ENCODE results near the gene POR.
"Not testable (repeated sequence)": the region's sequence is repeated elsewhere in the genome, so short reads cannot be mapped to it uniquely, and the experiment has no call there.

The POR gene

GRCh38 chr7:75892634-75893272, 22.2 kb upstream of the POR start:
- H3K4me1 ChIP-seq (ENCODE audit: insufficient read depth, low read length) = no peaks in the 10 kb centered on the region
- no peaks in the 10 kb centered on the region for H3K9me3 ChIP-seq (ENCODE audit: control insufficient read depth, insufficient read depth, low read length)
- no peak overlapping the region for H3K9ac ChIP-seq (ENCODE audit: low read depth, low read length)
- no peaks in the 10 kb centered on the region for H3K36me3 ChIP-seq (ENCODE audit: insufficient read depth, low read length)

- Histone ChIP-seq H3K9ac (ENCODE audit: low read depth, low read length) (no peak overlapping the region), H3K4me1 (ENCODE audit: insufficient read depth, low read length) (no peaks in the 10 kb centered on the region), H3K9me3 (ENCODE audit: control insufficient read depth, insufficient read depth, low read length) (no peaks in the 10 kb centered on the region), H3K36me3 (ENCODE audit: insufficient read depth, low read length) (no peaks in the 10 kb centered on the region)
Observed at GRCh38 chr7:75896803-75897327, 18.1 kb upstream of the POR start.

DNA sequence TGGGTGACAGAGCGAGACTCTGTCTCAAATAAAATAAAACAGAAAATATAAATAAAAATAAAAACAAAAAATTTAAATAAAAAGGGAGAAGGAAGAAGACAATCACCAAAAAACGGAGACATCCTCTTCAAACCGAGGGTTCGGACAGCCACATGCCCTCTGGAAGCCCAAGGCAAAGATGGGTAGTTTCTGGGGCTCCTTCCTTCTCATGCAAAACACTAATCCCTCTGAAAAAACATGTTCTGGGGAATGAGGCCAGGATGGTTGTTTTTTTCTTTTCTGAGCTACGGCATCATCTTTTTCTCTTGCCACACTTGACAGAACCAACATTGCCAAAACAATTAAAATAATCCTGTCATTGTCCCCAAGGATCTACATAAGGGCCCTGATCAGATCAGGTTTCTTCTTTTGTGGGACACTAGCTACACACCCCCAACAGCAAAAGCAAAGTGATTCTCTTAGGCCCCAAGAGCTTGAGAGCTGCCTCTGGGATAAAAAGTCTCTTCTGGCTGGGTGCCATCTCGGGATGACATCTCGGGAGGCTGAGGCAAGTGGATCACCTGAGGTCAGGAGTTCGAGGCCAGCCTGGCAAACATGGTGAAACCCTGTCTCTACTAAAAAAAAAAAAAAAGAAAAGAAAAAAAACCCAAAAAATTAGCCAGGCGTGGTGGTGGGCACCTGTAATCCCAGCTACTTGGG, 14.2 kb upstream of the POR start:
- H3K9me3 ChIP-seq (ENCODE audit: control insufficient read depth, insufficient read depth, low read length) = no peaks in the 10 kb centered on the region
- no peaks in the 10 kb centered on the region for H3K36me3 ChIP-seq (ENCODE audit: insufficient read depth, low read length)
- H3K9ac ChIP-seq (ENCODE audit: low read depth, low read length) = no peak overlapping the region
- peaks cover 2% of the 10 kb centered on the region; the same call in 1 of the 2 replicates for H3K4me1 ChIP-seq (ENCODE audit: insufficient read depth, low read length)

DNA sequence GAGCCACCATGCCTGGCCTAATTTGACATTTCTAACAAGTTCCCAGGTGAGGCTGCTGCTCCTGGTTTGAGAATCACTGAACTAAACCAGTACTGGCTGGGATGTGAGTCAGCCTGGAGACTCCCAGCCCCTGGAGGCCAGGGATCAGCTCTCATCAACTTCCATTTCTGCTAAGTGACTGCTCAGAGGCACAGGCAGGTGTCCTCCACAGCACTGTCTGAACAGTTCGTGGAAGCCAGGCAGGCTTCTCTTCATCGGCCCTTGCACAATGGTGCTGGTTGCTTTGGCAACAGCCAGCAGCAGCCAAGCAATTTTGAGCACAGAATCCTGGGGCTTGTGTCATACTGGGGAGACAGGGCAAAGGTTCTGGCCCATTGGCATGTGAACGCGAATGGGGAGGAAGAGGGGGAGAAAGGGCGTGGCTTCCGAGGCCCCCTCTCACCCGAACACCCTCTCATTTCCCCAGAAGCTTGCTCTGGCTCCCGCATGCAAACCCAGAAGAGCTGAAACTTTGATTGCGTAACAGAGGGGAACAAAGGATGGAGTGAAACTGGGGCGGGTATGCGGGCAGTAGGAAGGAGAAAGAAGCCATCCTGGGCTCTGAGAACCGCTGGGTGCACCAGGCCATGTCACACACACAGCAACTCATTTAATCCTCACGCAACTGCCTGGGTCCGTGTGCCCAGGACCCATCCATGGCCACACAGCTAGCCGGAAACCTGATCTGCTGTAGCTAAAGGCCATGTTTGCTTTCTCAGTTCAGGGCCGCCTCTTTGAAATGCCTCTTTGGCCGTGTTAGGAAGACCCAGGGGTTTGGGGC, 9.0 kb upstream of the POR start:
- Histone ChIP-seq H3K9me3 (ENCODE audit: control insufficient read depth, insufficient read depth, low read length) (no peaks in the 10 kb centered on the region), H3K9ac (ENCODE audit: low read depth, low read length) (no peak overlapping the region), H3K4me1 (ENCODE audit: insufficient read depth, low read length) (peaks cover 9% of the 10 kb centered on the region; the same call in 1 of the 2 replicates), H3K36me3 (ENCODE audit: insufficient read depth, low read length) (no peaks in the 10 kb centered on the region)

DNA sequence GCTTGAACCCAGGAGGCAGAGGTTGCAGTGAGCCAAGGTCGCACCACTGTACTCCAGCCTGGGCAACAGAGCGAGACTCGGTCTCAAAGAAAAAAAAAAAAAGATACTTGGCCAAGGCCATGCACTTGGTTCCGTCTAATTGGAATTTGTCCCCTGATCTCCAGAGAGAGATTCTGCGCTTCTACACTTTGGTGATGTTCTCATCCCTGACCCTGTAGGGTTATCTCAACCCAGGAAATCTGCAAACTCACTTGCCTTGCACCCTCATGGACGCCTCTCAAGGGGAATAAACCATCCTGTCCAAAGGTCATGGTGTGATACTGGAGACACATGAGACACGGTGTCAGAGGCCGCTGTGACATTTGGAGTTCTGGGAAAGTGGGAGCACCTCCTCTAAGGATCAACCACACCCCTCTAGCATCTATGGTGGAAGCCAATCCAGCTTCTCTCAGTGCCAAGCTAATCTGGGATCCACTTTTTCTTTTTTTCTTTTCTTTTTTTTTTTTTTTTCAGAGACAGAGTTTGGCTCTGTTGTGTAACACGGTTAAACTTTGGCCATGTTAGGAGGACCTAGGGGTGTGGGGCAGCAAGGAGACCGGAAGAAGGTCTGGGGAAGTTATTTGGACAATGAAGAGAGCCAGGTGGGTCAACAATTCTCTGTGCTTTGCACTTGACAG, 7.8 kb upstream of the POR start:
- Histone ChIP-seq H3K4me1 (ENCODE audit: insufficient read depth, low read length) (peaks cover 9% of the 10 kb centered on the region; the same call in 1 of the 2 replicates), H3K9me3 (ENCODE audit: control insufficient read depth, insufficient read depth, low read length) (no peaks in the 10 kb centered on the region), H3K36me3 (ENCODE audit: insufficient read depth, low read length) (no peaks in the 10 kb centered on the region), H3K9ac (ENCODE audit: low read depth, low read length) (no peak overlapping the region)

- H3K9me3 ChIP-seq (ENCODE audit: control insufficient read depth, insufficient read depth, low read length); H3K4me1 ChIP-seq (ENCODE audit: insufficient read depth, low read length); H3K9ac ChIP-seq (ENCODE audit: low read depth, low read length); H3K36me3 ChIP-seq (ENCODE audit: insufficient read depth, low read length): not testable (repeated sequence)
Observed at GRCh38 chr7:75907668-75908039, 7.3 kb upstream of the POR start.

- Histone ChIP-seq H3K9ac (ENCODE audit: low read depth, low read length) (no peak overlapping the region), H3K36me3 (ENCODE audit: insufficient read depth, low read length) (no peaks in the 10 kb centered on the region), H3K4me1 (ENCODE audit: insufficient read depth, low read length) (peaks cover 9% of the 10 kb centered on the region; the same call in 1 of the 2 replicates), H3K9me3 (ENCODE audit: control insufficient read depth, insufficient read depth, low read length) (no peaks in the 10 kb centered on the region)
Observed at GRCh38 chr7:75909521-75910132, 5.3 kb upstream of the POR start.

DNA sequence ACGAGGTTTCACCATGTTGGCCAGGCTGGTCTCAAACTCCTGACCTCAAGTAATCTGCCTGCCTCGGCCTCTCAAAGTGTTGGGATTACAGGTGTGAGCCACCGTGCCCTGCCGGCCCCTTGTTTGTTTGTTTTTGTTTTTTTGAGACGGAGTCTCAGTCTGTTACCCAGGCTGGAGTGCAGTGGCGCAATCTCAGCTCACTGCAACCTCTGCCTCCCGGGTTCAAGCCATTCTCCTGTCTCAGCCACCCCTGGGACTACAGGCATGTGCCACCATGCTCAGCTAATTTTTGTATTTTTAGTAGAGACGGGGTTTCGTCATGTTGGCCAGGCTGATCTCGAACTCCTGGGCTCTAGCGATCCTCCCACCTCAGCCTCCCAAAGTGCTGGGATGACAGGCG, 3.8 kb upstream of the POR start:
- H3K9ac ChIP-seq (ENCODE audit: low read depth, low read length); H3K4me1 ChIP-seq (ENCODE audit: insufficient read depth, low read length); H3K36me3 ChIP-seq (ENCODE audit: insufficient read depth, low read length); H3K9me3 ChIP-seq (ENCODE audit: control insufficient read depth, insufficient read depth, low read length): not testable (repeated sequence)

GRCh38 chr7:75913437-75913836, 1.5 kb upstream of the POR start:
- H3K4me1 ChIP-seq (ENCODE audit: insufficient read depth, low read length) = 0 out of 2 replicates have a peak, but pooled peaks cover 5% of the 10 kb centered on the region
- H3K9ac ChIP-seq (ENCODE audit: low read depth, low read length) = no peak overlapping the region
- H3K36me3 ChIP-seq (ENCODE audit: insufficient read depth, low read length) = no peaks in the 10 kb centered on the region
- H3K9me3 ChIP-seq (ENCODE audit: control insufficient read depth, insufficient read depth, low read length) = no peaks in the 10 kb centered on the region

DNA sequence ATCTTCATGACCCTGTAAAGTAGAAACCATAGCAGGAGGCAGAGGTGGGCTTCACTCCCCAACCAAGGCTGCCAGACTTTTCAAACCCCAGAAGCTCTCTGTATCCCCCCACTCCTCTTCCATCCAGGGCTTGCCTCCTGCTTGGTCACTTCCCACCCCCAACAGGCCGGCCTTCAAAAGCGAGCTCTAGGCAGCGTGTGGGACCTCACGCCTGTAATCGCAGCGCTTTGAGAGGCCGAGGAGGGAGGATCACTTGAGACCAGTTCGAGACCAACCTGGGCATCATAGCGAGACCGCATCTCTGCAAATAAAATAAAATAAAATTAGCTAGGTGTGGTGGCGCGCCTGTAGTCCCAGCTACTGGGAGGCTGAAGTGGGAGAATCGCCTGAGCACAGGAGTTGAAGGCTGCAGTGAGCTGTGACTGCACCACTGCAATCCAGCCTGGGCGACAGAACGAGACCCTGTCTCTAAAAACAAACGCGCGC, 743 bp upstream of the POR start:
- Histone ChIP-seq H3K9ac (ENCODE audit: low read depth, low read length) (peak overlapping the region; percentile 81), H3K36me3 (ENCODE audit: insufficient read depth, low read length) (no peaks in the 10 kb centered on the region), H3K4me1 (ENCODE audit: insufficient read depth, low read length) (0 out of 2 replicates have a peak, but pooled peaks cover 5% of the 10 kb centered on the region), H3K9me3 (ENCODE audit: control insufficient read depth, insufficient read depth, low read length) (no peaks in the 10 kb centered on the region)

DNA sequence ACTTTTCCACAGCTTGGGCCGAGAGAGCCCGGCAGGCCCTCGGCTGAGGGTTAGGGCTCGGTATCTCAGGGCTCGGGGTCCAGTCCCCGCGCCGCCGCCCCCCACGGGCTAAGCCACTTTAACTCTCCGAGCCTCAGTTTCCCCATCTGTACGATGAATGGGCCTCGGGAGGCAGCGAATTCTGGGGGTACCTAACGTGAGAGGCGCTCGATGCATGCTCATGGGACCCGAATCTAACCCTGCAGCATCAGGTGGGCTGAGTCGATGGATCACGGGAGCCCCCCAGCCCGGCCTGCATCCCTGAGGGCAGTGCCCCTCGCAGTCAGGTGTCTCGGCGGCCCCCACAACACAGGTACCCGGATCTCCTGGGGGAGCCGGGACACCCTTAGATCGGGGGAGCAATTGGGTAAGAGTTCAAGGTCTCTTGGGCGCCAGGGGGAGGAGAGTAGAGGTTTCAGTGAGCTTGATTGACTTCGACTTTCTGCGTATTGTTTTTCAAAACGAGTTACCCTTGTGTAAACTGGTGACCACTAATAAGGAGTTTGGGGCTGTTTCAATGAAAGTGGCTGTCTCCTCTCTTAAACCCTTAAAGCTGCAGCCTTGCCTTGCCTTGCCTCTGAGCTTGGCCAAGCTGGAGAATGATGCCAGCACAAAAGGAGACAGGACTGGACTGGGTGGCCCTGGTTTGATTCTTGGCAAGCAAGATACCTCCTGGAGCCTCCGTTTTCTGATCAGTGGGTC, 631 bp downstream of the POR start:
- peak overlapping the region; percentile 93 for H3K9ac ChIP-seq (ENCODE audit: low read depth, low read length)
- H3K36me3 ChIP-seq (ENCODE audit: insufficient read depth, low read length) = no peaks in the 10 kb centered on the region
- no peaks in the 10 kb centered on the region for H3K9me3 ChIP-seq (ENCODE audit: control insufficient read depth, insufficient read depth, low read length)
- H3K4me1 ChIP-seq (ENCODE audit: insufficient read depth, low read length) = 0 out of 2 replicates have a peak, but pooled peaks cover 5% of the 10 kb centered on the region

GRCh38 chr7:75916259-75916658, 1.3 kb downstream of the POR start:
- H3K9me3 ChIP-seq (ENCODE audit: control insufficient read depth, insufficient read depth, low read length) = no peaks in the 10 kb centered on the region
- H3K4me1 ChIP-seq (ENCODE audit: insufficient read depth, low read length) = 0 out of 2 replicates have a peak, but pooled peaks cover 5% of the 10 kb centered on the region
- H3K36me3 ChIP-seq (ENCODE audit: insufficient read depth, low read length) = no peaks in the 10 kb centered on the region
- H3K9ac ChIP-seq (ENCODE audit: low read depth, low read length) = peak overlapping the region; percentile 93; the same call in 1 of the 2 replicates

All from ES-I3 (cell line).